CD4-positive, alpha-beta T cell treated with Interleukin-12 subunit alpha and Interleukin-12 subunit beta, for 1 hour (primary cell): Measurements from ENCODE around the gene CRYBG3.

ENCODE experiments used
- DNase-seq: peaks from one replicate; pipeline ENCODE4 v3.0.0-alpha.2; 2020

Gene CRYBG3

GRCh38 chr3:97949110-97949485 lies 127.3 kb downstream of the CRYBG3 start:
- no peak for DNase-seq

GRCh38 chr3:97949743-97950142 lies 127.9 kb downstream of the CRYBG3 start:
- DNase-seq, result no peak

GRCh38 chr3:97950360-97950759 lies 128.5 kb downstream of the CRYBG3 start:
- DNase-seq, result no peak

GRCh38 chr3:97952280-97952679 lies 130.5 kb downstream of the CRYBG3 start:
- no peak for DNase-seq

- DNase-seq, result no peak
Observed at GRCh38 chr3:97952872-97953271, 131.1 kb downstream of the CRYBG3 start.

- DNase-seq, result no peak
Observed at GRCh38 chr3:97954228-97954827, 132.5 kb downstream of the CRYBG3 start.

- DNase-seq, result no peak
Observed at GRCh38 chr3:97956051-97956450, 134.2 kb downstream of the CRYBG3 start.

GRCh38 chr3:97957617-97958311 lies 136.0 kb downstream of the CRYBG3 start:
- DNase-seq, result no peak

GRCh38 chr3:97958396-97958795 lies 136.6 kb downstream of the CRYBG3 start:
- DNase-seq, result no peak

GRCh38 chr3:97958796-97959195 lies 137.0 kb downstream of the CRYBG3 start:
- DNase-seq, result no peak

GRCh38 chr3:97959872-97960271 lies 138.1 kb downstream of the CRYBG3 start:
- no peak for DNase-seq

- no peak for DNase-seq
Observed at GRCh38 chr3:97960551-97960950, 138.7 kb downstream of the CRYBG3 start.

- no peak for DNase-seq
Observed at GRCh38 chr3:97960993-97961766, 139.4 kb downstream of the CRYBG3 start.

GRCh38 chr3:97967966-97968365 lies 146.2 kb downstream of the CRYBG3 start:
- no peak for DNase-seq

GRCh38 chr3:97968376-97968775 lies 146.6 kb downstream of the CRYBG3 start:
- DNase-seq, result no peak

- DNase-seq, result no peak
Observed at GRCh38 chr3:97969541-97969940, 147.7 kb downstream of the CRYBG3 start.

GRCh38 chr3:97970156-97970555 lies 148.3 kb downstream of the CRYBG3 start:
- DNase-seq, result no peak

GRCh38 chr3:97970956-97971620 lies 149.3 kb downstream of the CRYBG3 start:
- no peak for DNase-seq

GRCh38 chr3:97971679-97972567 lies 150.1 kb downstream of the CRYBG3 start, which contains the start of gene RIOX2:
Gene RIOX2 (minus strand): TSS chr3:97972431. CDS start chr3:97967593, 4,838 bp downstream.
- peak; percentile 77 for DNase-seq

- no peak for DNase-seq
Observed at GRCh38 chr3:97972976-97973375, 151.2 kb downstream of the CRYBG3 start.

GRCh38 chr3:97974996-97975395 lies 153.2 kb downstream of the CRYBG3 start:
- no peak for DNase-seq

- no peak for DNase-seq
Observed at GRCh38 chr3:97975466-97975865, 153.7 kb downstream of the CRYBG3 start.
